ENCODE data around the gene TGM3.

TGM3 gene

DNA sequence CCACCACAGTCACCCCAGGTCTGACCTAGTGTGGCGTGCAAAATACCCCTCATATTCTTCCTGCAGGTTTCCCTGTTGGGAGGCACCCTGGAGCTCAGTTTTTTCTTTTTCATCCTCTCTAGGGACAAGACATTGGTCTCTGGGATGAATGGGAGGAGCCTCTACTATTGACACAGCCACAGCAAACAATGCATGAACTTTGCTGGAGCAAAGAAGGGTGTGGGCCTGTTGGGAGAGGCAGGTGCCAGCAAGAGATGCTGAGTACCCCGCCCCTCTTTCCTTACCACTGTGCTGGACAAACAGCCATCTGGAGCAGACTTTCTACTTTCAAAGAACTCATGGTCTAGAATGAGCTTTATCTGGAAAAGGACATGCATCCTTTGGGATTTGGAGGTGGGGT, 10.1 kb downstream of the TGM3 start:
- no peak for DNase-seq (ENCODE audit: low spot score)

GRCh38 chr20:2307136-2307535, 11.3 kb downstream of the TGM3 start:
- no peak for DNase-seq (ENCODE audit: low spot score)

GRCh38 chr20:2311329-2311728, 15.5 kb downstream of the TGM3 start:
- DNase-seq (ENCODE audit: low spot score), result no peak

GRCh38 chr20:2312876-2313275, 17.1 kb downstream of the TGM3 start:
- DNase-seq (ENCODE audit: low spot score), result no peak

GRCh38 chr20:2313316-2313715, 17.5 kb downstream of the TGM3 start:
- DNase-seq (ENCODE audit: low spot score), result no peak

DNA sequence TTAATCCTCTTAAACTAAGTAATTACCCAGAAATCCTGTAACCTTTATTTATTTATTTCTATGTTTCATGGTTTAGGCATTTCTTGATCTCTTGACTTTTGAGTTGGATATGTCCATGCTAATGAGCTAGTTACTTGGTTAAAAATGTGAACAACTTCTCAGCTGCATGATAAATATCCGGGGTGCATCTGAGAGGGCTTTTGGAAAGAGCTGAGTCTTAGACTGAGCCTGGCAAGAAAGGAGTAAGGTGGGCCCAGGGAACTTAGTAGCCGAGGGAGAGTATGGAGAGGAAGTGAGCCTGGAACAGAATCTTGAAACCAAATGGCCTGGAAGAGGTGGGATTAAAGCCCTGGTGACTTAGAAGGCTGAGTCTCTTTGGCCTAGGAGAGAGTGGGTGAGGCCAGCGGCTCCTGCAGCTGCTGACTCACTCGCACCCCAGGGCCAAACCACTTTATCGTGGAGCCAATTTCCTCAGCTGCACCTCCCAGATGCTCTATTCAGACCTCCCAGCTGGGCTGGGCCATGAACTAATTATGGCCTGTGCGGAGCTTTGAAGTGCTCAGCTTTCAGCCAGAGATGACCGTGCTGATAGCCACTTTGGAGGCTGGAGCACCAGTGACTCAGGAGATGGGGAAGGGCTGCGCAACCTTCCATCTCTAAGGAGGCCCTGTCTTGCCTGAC, 19.1 kb downstream of the TGM3 start:
- peak; percentile 26 for DNase-seq (ENCODE audit: low spot score)

GRCh38 chr20:2315440-2315778, 19.6 kb downstream of the TGM3 start:
- DNase-seq (ENCODE audit: low spot score), result no peak

DNA sequence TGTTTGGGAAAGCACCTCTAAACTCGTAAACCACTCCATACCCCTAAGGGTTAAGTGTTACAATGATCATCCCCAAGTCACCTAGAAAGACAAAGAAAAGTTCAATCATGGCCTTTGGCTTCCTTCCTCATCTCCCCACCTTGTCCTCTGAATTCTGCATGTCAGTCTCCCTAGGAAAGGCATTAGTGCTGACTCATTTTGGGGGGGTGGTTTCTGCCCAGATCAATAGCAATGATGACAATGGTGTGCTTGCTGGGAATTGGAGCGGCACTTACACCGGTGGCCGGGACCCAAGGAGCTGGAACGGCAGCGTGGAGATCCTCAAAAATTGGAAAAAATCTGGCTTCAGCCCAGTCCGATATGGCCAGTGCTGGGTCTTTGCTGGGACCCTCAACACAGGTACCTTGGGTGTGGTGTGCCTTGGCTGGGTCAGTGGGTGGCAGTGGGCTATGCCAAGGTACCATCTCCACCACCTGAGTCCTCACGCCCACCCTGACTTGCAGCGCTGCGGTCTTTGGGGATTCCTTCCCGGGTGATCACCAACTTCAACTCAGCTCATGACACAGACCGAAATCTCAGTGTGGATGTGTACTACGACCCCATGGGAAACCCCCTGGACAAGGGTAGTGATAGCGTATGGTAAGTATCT, 21.2 kb downstream of the TGM3 start:
- DNase-seq (ENCODE audit: low spot score), result no peak

- no peak for DNase-seq (ENCODE audit: low spot score)
Observed at GRCh38 chr20:2320813-2321658, 25.2 kb downstream of the TGM3 start.

DNA sequence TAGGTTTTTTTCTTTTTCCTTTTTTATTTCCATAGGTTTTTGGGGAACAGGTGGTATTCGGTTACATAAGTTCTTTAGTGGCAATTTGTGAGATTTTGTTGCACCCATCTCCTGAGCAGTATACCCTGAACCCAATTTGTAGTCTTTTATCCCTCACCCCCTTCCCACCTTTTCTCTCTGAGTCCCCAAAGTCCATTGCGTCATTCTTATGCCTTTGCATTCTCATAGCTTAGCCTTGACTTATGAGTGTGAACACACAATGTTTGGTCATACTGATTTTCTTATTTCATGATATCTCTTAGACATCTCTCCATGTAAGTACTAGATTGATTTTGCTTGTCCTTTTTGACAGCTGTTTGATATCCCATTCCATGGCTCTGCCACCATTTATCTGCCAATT, 27.2 kb downstream of the TGM3 start:
- no peak for DNase-seq (ENCODE audit: low spot score)

GRCh38 chr20:2326046-2326445, 30.2 kb downstream of the TGM3 start:
- DNase-seq (ENCODE audit: low spot score), result no peak

DNA sequence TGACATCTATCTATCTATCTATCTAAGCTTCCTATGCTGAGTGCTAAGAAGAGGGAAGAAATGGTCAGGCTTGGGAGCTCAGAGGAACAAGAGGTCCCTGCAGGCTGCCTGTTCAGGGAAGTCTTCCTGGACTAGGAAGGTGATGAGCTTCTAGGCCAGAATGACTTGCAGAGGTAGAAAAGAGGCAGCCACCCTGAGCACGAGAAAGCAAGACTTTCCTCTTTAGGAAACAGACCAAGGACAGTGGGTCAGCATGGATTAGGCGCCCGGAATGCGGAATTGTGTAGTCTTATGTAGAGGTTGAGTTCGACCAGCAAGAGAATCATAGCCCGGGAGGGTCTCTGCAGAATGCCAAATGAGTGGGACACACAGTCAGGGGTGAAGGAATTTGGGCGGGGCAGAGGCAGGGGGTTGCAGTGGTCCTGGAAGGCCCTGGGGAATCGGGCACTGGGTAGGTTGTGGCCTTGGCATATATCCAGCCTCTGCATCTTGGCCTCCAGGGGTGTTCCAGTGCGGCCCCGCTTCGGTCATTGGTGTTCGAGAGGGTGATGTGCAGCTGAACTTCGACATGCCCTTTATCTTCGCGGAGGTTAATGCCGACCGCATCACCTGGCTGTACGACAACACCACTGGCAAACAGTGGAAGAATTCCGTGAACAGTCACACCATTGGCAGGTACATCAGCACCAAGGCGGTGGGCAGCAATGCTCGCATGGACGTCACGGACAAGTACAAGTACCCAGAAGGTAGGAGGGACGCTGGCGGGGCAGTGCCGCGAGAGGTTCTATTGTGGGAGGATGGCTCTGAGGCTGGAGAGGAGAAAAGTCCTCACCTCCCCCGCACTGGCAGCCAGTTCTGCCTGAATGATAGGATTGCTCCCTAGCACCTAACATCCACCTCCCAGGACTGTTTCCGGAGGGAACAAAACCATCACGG, 32.1 kb downstream of the TGM3 start:
- no peak for DNase-seq (ENCODE audit: low spot score)

- DNase-seq (ENCODE audit: low spot score), result no peak
Observed at GRCh38 chr20:2329286-2329685, 33.5 kb downstream of the TGM3 start.

DNA sequence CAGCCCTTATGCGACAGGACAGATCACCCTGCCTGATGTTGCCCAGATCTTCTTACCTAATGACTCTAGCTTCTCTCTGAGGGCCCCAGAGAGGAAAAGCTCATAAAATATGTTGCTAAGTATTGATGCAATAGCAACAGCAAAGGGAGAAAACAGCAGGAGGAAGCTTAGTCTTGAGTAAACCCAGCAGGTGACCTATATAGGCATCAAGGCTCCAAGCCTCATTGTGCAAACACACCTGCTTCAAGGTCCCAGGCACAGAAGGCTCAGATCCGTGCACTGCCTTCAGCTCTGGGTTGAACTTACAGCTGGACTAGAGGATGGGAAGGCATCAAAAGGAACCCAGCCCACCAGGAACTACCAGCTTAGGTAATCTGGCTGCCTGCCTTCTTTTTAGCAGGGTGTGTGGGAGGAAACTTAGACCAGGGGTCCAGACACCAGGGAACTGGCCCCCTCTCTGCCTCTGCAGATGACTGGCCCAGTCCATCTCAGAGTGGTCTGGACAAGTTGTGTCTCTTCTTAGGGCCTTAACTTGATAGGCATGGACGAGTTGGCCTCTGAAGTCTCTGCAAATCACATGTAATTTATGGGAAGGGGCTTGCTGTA, 34.4 kb downstream of the TGM3 start:
- DNase-seq (ENCODE audit: low spot score), result no peak

GRCh38 chr20:2331106-2331505, 35.3 kb downstream of the TGM3 start:
- no peak for DNase-seq (ENCODE audit: low spot score)

DNA sequence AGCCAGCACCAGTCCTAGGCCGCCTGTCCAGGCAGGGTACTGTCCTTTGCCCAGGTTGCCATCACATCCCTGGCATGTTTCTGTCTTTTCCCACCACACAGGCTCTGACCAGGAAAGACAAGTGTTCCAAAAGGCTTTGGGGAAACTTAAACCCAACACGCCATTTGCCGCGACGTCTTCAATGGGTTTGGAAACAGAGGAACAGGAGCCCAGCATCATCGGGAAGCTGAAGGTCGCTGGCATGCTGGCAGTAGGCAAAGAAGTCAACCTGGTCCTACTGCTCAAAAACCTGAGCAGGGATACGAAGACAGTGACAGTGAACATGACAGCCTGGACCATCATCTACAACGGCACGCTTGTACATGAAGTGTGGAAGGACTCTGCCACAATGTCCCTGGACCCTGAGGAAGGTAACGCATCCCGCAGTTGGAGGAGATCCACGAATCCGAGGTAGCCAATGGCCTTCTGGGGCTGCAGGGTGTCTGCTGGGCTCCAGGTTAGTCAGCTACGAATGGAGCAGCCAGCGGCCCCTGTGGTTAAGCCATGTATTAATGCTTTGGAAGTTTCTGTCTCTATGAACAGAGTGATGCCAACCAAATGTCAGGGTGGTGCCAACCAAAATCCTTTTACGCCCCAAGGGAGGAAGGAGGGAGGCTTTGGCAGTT, 36.2 kb downstream of the TGM3 start:
- no peak for DNase-seq (ENCODE audit: low spot score)

GRCh38 chr20:2332711-2333110, 36.9 kb downstream of the TGM3 start:
- DNase-seq (ENCODE audit: low spot score), result no peak

GRCh38 chr20:2333821-2334220, 38.0 kb downstream of the TGM3 start:
- DNase-seq (ENCODE audit: low spot score), result no peak

- no peak for DNase-seq (ENCODE audit: low spot score)
Observed at GRCh38 chr20:2335096-2335870, 39.5 kb downstream of the TGM3 start.

DNA sequence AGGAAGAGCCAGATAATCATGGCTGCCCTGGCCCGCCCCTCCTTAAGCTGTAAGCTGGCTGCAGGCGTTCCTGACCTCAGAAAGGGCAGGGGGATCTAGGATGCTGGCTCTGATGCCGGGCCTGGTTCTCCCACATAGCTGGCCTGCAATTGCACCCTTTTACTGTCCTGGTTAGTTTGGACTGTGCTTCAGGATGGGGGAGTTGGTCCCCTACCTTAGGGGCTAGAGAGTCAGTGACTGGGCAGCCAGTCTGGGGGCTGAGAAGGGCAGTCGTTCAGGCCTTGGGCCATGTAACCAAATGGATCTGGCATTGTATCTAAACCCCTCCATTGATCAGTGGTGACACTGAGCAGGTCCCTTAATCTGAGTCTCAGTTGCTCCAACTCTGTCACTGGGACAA, 40.7 kb downstream of the TGM3 start:
- DNase-seq (ENCODE audit: low spot score), result no peak

Data from hematopoietic multipotent progenitor cell treated with erythropoietin and hydrocortisone succinate and interleukin-3 and kit ligand, for 17 days (in vitro differentiated cells).